ENCODE data around the gene LYRM2.

Gene LYRM2

GRCh38 chr6:89590133-89590532 lies 48.4 kb downstream of the LYRM2 start:
- DNase-seq (ENCODE audit: low read depth, low spot score), result no peak
- no peak for TF ChIP-seq CTCF (IDR thresholded peaks at IDR 0.05; ENCODE audit: low read depth, low read length)
- in situ Hi-C loops (cut with HindIII; ENCODE audit: low sequenced_read_pairs), result no loop called here
- H3K4me3 ChIP-seq (ENCODE audit: low read depth, low read length), result no peak overlapping the region

- no peak overlapping the region for H3K4me3 ChIP-seq (ENCODE audit: low read depth, low read length)
- no peak for DNase-seq (ENCODE audit: low read depth, low spot score)
- no peak for TF ChIP-seq CTCF (IDR thresholded peaks at IDR 0.05; ENCODE audit: low read depth, low read length)
- in situ Hi-C loops (cut with HindIII; ENCODE audit: low sequenced_read_pairs), result no loop called here
Measured at GRCh38 chr6:89589297-89590025, 49.1 kb downstream of the LYRM2 start.

GRCh38 chr6:89585154-89585553 lies 53.4 kb downstream of the LYRM2 start:
- DNase-seq (ENCODE audit: low read depth, low spot score), result no peak

GRCh38 chr6:89584539-89584938 lies 54.0 kb downstream of the LYRM2 start:
- no peak for DNase-seq (ENCODE audit: low read depth, low spot score)
- H3K4me3 ChIP-seq (ENCODE audit: low read depth, low read length), result no peak overlapping the region
- in situ Hi-C loops (cut with HindIII; ENCODE audit: low sequenced_read_pairs), result no loop called here
- TF ChIP-seq CTCF (IDR thresholded peaks at IDR 0.05; ENCODE audit: low read depth, low read length), result no peak

More at GRCh38 chr6:89585154-89585553, 53.4 kb downstream of the LYRM2 start:
- in situ Hi-C loops (cut with HindIII; ENCODE audit: low sequenced_read_pairs), result no loop called here
- TF ChIP-seq CTCF (IDR thresholded peaks at IDR 0.05; ENCODE audit: low read depth, low read length), result no peak
- H3K4me3 ChIP-seq (ENCODE audit: low read depth, low read length), result no peak overlapping the region

GRCh38 chr6:89583559-89583958 lies 55.0 kb downstream of the LYRM2 start:
- TF ChIP-seq CTCF (IDR thresholded peaks at IDR 0.05; ENCODE audit: low read depth, low read length), result no peak
- DNase-seq (ENCODE audit: low read depth, low spot score), result no peak
- H3K4me3 ChIP-seq (ENCODE audit: low read depth, low read length), result no peak overlapping the region
- in situ Hi-C loops (cut with HindIII; ENCODE audit: low sequenced_read_pairs), result no loop called here

GRCh38 chr6:89582669-89583325 lies 55.8 kb downstream of the LYRM2 start:
- no peak overlapping the region for H3K4me3 ChIP-seq (ENCODE audit: low read depth, low read length)
- no peak for DNase-seq (ENCODE audit: low read depth, low spot score)
- no peak for TF ChIP-seq CTCF (IDR thresholded peaks at IDR 0.05; ENCODE audit: low read depth, low read length)
- in situ Hi-C loops (cut with HindIII; ENCODE audit: low sequenced_read_pairs), result no loop called here

All from astrocyte of the spinal cord (primary cell).